GM06990 (cell line): ENCODE results near the gene SCRT2.

Experiments
- DNase-seq: peaks from one replicate; pipeline ENCODE4 v3.0.0-alpha.2; 2011; ENCODE audit not compliant: insufficient read length; ENCODE audit errors: extremely low read depth
- H3K27me3 ChIP-seq: replicated peaks from 2 replicates; pipeline ENCODE4 v1.6.0; 2011; ENCODE audit warnings: low read length; ENCODE audit not compliant: control insufficient read depth, insufficient read depth
- H3K36me3 ChIP-seq: 2 replicates; pipeline ENCODE4 v1.5.1; 2011; ENCODE audit warnings: low read length; ENCODE audit not compliant: control insufficient read depth, insufficient read depth
- H3K4me3 ChIP-seq: replicated peaks from 2 replicates; pipeline ENCODE4 v1.5.1; 2011; ENCODE audit warnings: low read depth, mild to moderate bottlenecking, control low read depth, low read length
- CTCF ChIP-seq: IDR thresholded peaks from 2 replicates; pipeline ENCODE4 v1.5.1; 2011; ENCODE audit warnings: low read length, control low read depth, mild to moderate bottlenecking, inconsistent platforms; ENCODE audit not compliant: insufficient read depth, poor library complexity, severe bottlenecking

SCRT2 gene

GRCh38 chr20:692044-692443, 16.4 kb upstream of the SCRT2 start:
- no peak for DNase-seq
- Histone ChIP-seq H3K4me3 (no peak overlapping the region), H3K27me3 (no peaks in the 10 kb centered on the region; the same call in none of the 2 replicates), H3K36me3 (no peaks in the 10 kb centered on the region)
- TF ChIP-seq CTCF = no peak

GRCh38 chr20:689947-690346, 14.3 kb upstream of the SCRT2 start:
- Histone ChIP-seq H3K4me3 (no peak overlapping the region), H3K27me3 (no peaks in the 10 kb centered on the region; the same call in none of the 2 replicates), H3K36me3 (no peaks in the 10 kb centered on the region)
- no peak for TF ChIP-seq CTCF
- DNase-seq = no peak

- no peaks in the 10 kb centered on the region; the same call in none of the 2 replicates for H3K27me3 ChIP-seq
- TF ChIP-seq CTCF = no peak
- no peak for DNase-seq
- no peaks in the 10 kb centered on the region for H3K36me3 ChIP-seq
- H3K4me3 ChIP-seq = no peak overlapping the region
Measured at GRCh38 chr20:689348-689747, 13.7 kb upstream of the SCRT2 start.

- no peak for DNase-seq
- Histone ChIP-seq H3K36me3 (no peaks in the 10 kb centered on the region), H3K4me3 (no peak overlapping the region), H3K27me3 (no peaks in the 10 kb centered on the region; the same call in none of the 2 replicates)
- no peak for TF ChIP-seq CTCF
Measured at GRCh38 chr20:688809-689212, 13.2 kb upstream of the SCRT2 start.

GRCh38 chr20:687468-688203, 12.0 kb upstream of the SCRT2 start:
- no peak for DNase-seq
- H3K36me3 ChIP-seq = no peaks in the 10 kb centered on the region
- no peak overlapping the region for H3K4me3 ChIP-seq
- no peaks in the 10 kb centered on the region; the same call in none of the 2 replicates for H3K27me3 ChIP-seq
- TF ChIP-seq CTCF = no peak
